CD4-positive, alpha-beta T cell (primary cell): ENCODE measurements around the gene TMUB1. TPM values are rescaled to one million over a fixed set of nuclear protein-coding genes. Genes with fewer than 3 reads are reported as not detected.

ENCODE experiments used
- ATAC-seq: fragments of 200-7000 bp; cut with Tn5 transposase; one replicate; pipeline ENCODE4 v1.10.0; 2022; ENCODE audit warnings: mild to moderate bottlenecking; ENCODE audit not compliant: poor library complexity
- CTCF ChIA-PET: fragments of 350-600 bp; sonication (Branson Sonifier 250); formaldehyde crosslinking; loops from one replicate; lab custom pipeline; 2021; ENCODE audit warnings: antibody characterized with exemption, inconsistent platforms; lab: Charles Lee
- POLR2A ChIA-PET: fragments of 350-600 bp; sonication (Branson Sonifier 250); formaldehyde crosslinking; loops from one replicate; lab custom pipeline; 2021; ENCODE audit warnings: antibody characterized with exemption, inconsistent platforms; lab: Charles Lee
- DNase-seq, 14 experiments: peaks; one replicate each; pipeline ENCODE4 v3.0.0-alpha.2; 2013 to 2020; ENCODE audit warnings: mixed read lengths in 2 of 14
- H3K27ac ChIP-seq, 2 donors: one replicate each; pipeline versions ENCODE4 v1.5.1 to v1.7.0; 2013; ENCODE audit warnings: low read length in 2 of 2, low read depth in 1 of 2, mild to moderate bottlenecking in 1 of 2
- H3K27me3 ChIP-seq, 2 experiments: 1 replicate in 1 of 2; 2 replicates in 1 of 2; pipeline versions ENCODE4 v1.6.1 to v1.7.0; 2013; ENCODE audit warnings: low read length in 2 of 2, control low read depth in 1 of 2, mild to moderate bottlenecking in 1 of 2, moderate library complexity in 1 of 2; ENCODE audit not compliant: insufficient read depth in 2 of 2, control insufficient read depth in 1 of 2
- H3K36me3 ChIP-seq: one replicate; pipeline ENCODE4 v1.6.1; 2013; ENCODE audit warnings: low read length, control low read depth; ENCODE audit not compliant: insufficient read depth
- H3K4me1 ChIP-seq: one replicate; pipeline ENCODE4 v1.6.1; 2013; ENCODE audit warnings: low read length, control low read depth; ENCODE audit not compliant: insufficient read depth
- H3K4me3 ChIP-seq: one replicate; pipeline ENCODE4 v1.5.1; 2013; ENCODE audit warnings: mild to moderate bottlenecking, low read length, moderate library complexity
- H3K9me3 ChIP-seq, 2 experiments: 1 replicate in 1 of 2; 2 replicates in 1 of 2; pipeline versions ENCODE4 v1.6.1 to v1.7.0; 2013; ENCODE audit warnings: low read length in 2 of 2, mild to moderate bottlenecking in 2 of 2, control low read depth in 1 of 2, moderate library complexity in 1 of 2; ENCODE audit not compliant: control insufficient read depth in 1 of 2, insufficient read depth in 1 of 2
- H3K27ac Mint-ChIP-seq: one replicate; pipeline ENCODE4 v1.8.0; 2020; ENCODE audit warnings: mixed read lengths
- H3K27me3 Mint-ChIP-seq: one replicate; pipeline ENCODE4 v1.8.0; 2021; ENCODE audit warnings: mixed read lengths
- H3K36me3 Mint-ChIP-seq: one replicate; pipeline ENCODE4 v1.8.0; 2021; ENCODE audit warnings: low read depth, mixed read lengths
- H3K4me1 Mint-ChIP-seq: one replicate; pipeline ENCODE4 v1.8.0; 2021; ENCODE audit warnings: low read depth, mixed read lengths
- H3K4me3 Mint-ChIP-seq: one replicate; pipeline ENCODE4 v1.8.0; 2020; ENCODE audit warnings: mild to moderate bottlenecking, mixed read lengths
- H3K9me3 Mint-ChIP-seq: one replicate; pipeline ENCODE4 v1.8.0; 2020; ENCODE audit warnings: mixed read lengths
- CTCF ChIP-seq: fragments of 200-600 bp; IDR thresholded peaks from one replicate; pipeline ENCODE4 v1.8.0; 2022; ENCODE audit warnings: antibody characterized with exemption, mild to moderate bottlenecking
- intact Hi-C, 2 experiments: fragments of 100-400 bp; cut with DNase I in 1 of 2; cut with micrococcal nuclease in 1 of 2; formaldehyde crosslinking; loops; one replicate each; pipeline versions ENCODE4 v1.15.1 to v1.9.0; 2023 to 2025; cut with DNase I, micrococcal nuclease
- total RNA-seq, 174 experiments: library from RNA in 2 of 174; stranded (reverse) in 2 of 174; gene quantifications; one replicate each; pipeline ENCODE4 v1.2.3 and lab custom pipeline; 2021 to 2026

TMUB1 gene
- total RNA-seq, 2 experiments from 2014 or later: 44.5 to 46.6 TPM

- peak overlapping the region in 1 of 2 donors; percentile 4 for H3K27ac ChIP-seq
Observed at GRCh38 chr7:151087245-151088018, 4.1 kb upstream of the TMUB1 start.

GRCh38 chr7:151086802-151087244 is 3.5 kb upstream of the TMUB1 start:
- ATAC-seq: no peak
- ChIA-PET POLR2A (interaction anchor here (1.0 to 1.8 kb wide), 3 partner anchors 19 to 73 kb away, joined by 3 to 6 read pairs (median 4); partner anchors contain the start of gene ABCB8), CTCF (no interaction called here)
- no peak for TF ChIP-seq CTCF
- peak overlapping the region; percentile 90 for H3K4me3 Mint-ChIP-seq
- peak overlapping the region; percentile 82 for H3K27ac Mint-ChIP-seq
- H3K27me3 Mint-ChIP-seq: peaks cover 8% of the 10 kb centered on the region
- peaks cover 20% of the 10 kb centered on the region for H3K36me3 Mint-ChIP-seq
- Histone ChIP-seq H3K9me3 (peaks cover 0 to 3% of the 10 kb centered on the region in 2 experiments), H3K4me3 (peak overlapping the region; percentile 70), H3K36me3 (no peaks in the 10 kb centered on the region), H3K4me1 (peaks cover 72% of the 10 kb centered on the region), H3K27ac (no peak overlapping the region), H3K27me3 (no peaks in the 10 kb centered on the region)
- no peaks in the 10 kb centered on the region for H3K9me3 Mint-ChIP-seq
- intact Hi-C loops: loop anchor here in 1 of 2 experiments (10.0 kb wide), 2 partner anchors 112 to 1252 kb away; partner anchors contain the start of genes KCNH2 and ZNF862
- peak in 6 of 14 experiments; percentile 14 to 62 (median 46) for DNase-seq
- H3K4me1 Mint-ChIP-seq: peaks cover 53% of the 10 kb centered on the region

More at GRCh38 chr7:151087245-151088018, 4.1 kb upstream of the TMUB1 start:
- intact Hi-C loops: loop anchor here in 1 of 2 experiments (2.0 to 10.0 kb wide), 3 partner anchors 23 to 1253 kb away; partner anchors contain the start of genes KCNH2 and ZNF862
- H3K4me3 Mint-ChIP-seq: peak overlapping the region; percentile 90
- peak; percentile 9 for ATAC-seq
- no peaks in the 10 kb centered on the region for H3K9me3 Mint-ChIP-seq
- peak overlapping the region; percentile 86 for H3K27ac Mint-ChIP-seq
- no peak for TF ChIP-seq CTCF
- ChIA-PET POLR2A (interaction anchor here (1.0 to 1.8 kb wide), 3 partner anchors 19 to 74 kb away, joined by 3 to 6 read pairs (median 4); partner anchors contain the start of gene ABCB8), CTCF (interaction anchor here (1.2 kb wide), 1 partner anchor 36 kb away, joined by 3 read pairs; no protein-coding TSS in a partner anchor)
- peak overlapping the region; percentile 70 for H3K4me3 ChIP-seq
- H3K4me1 Mint-ChIP-seq: peaks cover 53% of the 10 kb centered on the region
- no peaks in the 10 kb centered on the region for H3K27me3 ChIP-seq
- H3K36me3 Mint-ChIP-seq: peaks cover 20% of the 10 kb centered on the region
- no peaks in the 10 kb centered on the region for H3K36me3 ChIP-seq
- peaks cover 66% of the 10 kb centered on the region for H3K4me1 ChIP-seq
- peak in 7 of 14 experiments; percentile 22 to 77 (median 43) for DNase-seq
- peaks cover 8% of the 10 kb centered on the region for H3K27me3 Mint-ChIP-seq
- H3K9me3 ChIP-seq: peaks cover 0 to 3% of the 10 kb centered on the region in 2 experiments
